Kidney epithelial cell (primary cell): ENCODE data around the gene RHOD. TPM values are rescaled to one million over a fixed set of nuclear protein-coding genes. Genes with fewer than 3 reads are reported as not detected.

Source experiments
- DNase-seq: peaks from one replicate; pipeline ENCODE4 v3.0.0-alpha.2; 2010; ENCODE audit warnings: low read depth
- H3K27me3 ChIP-seq: 2 replicates; pipeline ENCODE4 v1.6.0; 2011; ENCODE audit warnings: low read length; ENCODE audit not compliant: control insufficient read depth, insufficient read depth
- H3K36me3 ChIP-seq: 2 replicates; pipeline ENCODE4 v1.5.1; 2011; ENCODE audit warnings: low read length; ENCODE audit not compliant: control insufficient read depth, insufficient read depth
- H3K4me3 ChIP-seq: 2 replicates; pipeline ENCODE4 v1.5.1; 2011; ENCODE audit warnings: low read depth, mild to moderate bottlenecking, control low read depth, low read length
- total RNA-seq: library from RNA; depleted of rRNA; stranded (reverse); fragments of >200 nt; gene quantifications from 2 replicates; pipeline ENCODE4 v1.2.3, GENCODE V29; 2015
- TF ChIP-seq, protein P1 (sequence below): IDR thresholded peaks from 2 replicates; pipeline ENCODE4 v1.5.1; 2011; ENCODE audit warnings: mild to moderate bottlenecking, moderate library complexity, low read length, control low read depth, inconsistent platforms; ENCODE audit not compliant: insufficient read depth, poor library complexity, severe bottlenecking

The RHOD gene
- total RNA-seq, 1 donor from 2014 or later: 97.0 TPM

DNA sequence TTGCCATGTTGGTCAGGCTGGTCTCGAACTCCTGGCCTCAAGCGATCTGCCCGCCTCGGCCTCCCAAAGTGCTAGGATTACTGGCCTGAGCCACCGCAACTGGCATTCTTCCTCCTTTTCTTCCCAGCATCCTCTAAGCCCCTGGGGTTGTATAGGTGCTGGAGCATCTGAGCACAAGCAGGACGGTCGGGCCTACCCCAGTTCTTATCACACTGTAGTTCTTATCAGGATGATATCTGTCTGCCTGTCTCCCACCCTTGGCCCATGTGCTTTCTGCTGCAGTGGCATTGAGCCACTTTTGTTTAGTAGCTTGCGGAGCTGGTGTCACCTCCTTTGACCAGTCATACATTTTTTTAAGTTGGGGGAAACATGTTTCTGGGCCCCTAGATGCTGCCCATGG, 1.9 kb downstream of the RHOD start:
- H3K27me3 ChIP-seq: no peaks in the 10 kb centered on the region
- no peak for DNase-seq
- H3K36me3 ChIP-seq: no peaks in the 10 kb centered on the region
- H3K4me3 ChIP-seq: no peak overlapping the region
- TF ChIP-seq, protein P1, sequence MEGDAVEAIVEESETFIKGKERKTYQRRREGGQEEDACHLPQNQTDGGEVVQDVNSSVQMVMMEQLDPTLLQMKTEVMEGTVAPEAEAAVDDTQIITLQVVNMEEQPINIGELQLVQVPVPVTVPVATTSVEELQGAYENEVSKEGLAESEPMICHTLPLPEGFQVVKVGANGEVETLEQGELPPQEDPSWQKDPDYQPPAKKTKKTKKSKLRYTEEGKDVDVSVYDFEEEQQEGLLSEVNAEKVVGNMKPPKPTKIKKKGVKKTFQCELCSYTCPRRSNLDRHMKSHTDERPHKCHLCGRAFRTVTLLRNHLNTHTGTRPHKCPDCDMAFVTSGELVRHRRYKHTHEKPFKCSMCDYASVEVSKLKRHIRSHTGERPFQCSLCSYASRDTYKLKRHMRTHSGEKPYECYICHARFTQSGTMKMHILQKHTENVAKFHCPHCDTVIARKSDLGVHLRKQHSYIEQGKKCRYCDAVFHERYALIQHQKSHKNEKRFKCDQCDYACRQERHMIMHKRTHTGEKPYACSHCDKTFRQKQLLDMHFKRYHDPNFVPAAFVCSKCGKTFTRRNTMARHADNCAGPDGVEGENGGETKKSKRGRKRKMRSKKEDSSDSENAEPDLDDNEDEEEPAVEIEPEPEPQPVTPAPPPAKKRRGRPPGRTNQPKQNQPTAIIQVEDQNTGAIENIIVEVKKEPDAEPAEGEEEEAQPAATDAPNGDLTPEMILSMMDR: no peak

DNA sequence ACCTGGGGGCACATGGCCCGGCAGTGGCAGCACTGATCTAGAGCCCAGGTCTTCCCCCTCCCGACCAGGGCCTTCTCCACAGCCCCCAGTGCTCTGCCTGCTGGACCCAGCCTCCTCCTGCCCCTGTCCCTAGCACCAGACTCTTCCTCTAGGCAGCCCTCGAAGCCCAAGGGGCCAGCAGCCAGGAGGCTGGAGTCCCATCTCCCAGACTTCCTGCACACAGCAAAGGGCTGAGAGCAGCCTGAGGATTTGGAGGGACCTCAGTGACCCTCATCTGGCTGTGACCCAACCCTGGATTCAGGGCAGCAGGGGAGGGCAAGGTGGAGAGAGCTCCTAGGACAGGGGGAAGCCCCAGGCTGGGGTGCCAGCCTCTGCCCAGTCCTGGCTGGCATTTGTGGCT, 3.0 kb downstream of the RHOD start:
- TF ChIP-seq, protein P1: no peak
- Histone ChIP-seq H3K4me3 (no peak overlapping the region), H3K36me3 (no peaks in the 10 kb centered on the region), H3K27me3 (no peaks in the 10 kb centered on the region)
- no peak for DNase-seq

DNA sequence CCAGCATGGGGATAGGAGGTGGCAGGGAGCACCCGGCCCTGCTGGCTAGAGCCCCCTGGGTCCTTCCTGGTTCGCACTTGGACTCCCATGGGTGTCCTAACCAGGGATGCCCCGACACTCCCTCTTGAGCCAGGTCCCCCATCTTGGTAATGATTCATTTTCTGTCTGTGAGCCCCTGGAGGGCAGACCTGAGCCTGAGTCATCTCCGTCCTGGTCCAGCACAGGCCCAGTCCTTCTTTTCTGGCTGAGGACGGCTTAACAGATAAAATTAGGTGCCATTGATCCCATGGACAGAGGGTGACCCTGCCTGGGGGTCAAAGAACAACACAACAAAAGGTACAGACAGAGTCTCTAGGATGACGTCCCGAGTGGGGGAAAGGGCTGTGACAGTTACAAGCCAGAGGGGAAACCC, 3.5 kb downstream of the RHOD start:
- H3K4me3 ChIP-seq: no peak overlapping the region
- no peaks in the 10 kb centered on the region for H3K36me3 ChIP-seq
- TF ChIP-seq, protein P1: no peak
- H3K27me3 ChIP-seq: no peaks in the 10 kb centered on the region
- no peak for DNase-seq

DNA sequence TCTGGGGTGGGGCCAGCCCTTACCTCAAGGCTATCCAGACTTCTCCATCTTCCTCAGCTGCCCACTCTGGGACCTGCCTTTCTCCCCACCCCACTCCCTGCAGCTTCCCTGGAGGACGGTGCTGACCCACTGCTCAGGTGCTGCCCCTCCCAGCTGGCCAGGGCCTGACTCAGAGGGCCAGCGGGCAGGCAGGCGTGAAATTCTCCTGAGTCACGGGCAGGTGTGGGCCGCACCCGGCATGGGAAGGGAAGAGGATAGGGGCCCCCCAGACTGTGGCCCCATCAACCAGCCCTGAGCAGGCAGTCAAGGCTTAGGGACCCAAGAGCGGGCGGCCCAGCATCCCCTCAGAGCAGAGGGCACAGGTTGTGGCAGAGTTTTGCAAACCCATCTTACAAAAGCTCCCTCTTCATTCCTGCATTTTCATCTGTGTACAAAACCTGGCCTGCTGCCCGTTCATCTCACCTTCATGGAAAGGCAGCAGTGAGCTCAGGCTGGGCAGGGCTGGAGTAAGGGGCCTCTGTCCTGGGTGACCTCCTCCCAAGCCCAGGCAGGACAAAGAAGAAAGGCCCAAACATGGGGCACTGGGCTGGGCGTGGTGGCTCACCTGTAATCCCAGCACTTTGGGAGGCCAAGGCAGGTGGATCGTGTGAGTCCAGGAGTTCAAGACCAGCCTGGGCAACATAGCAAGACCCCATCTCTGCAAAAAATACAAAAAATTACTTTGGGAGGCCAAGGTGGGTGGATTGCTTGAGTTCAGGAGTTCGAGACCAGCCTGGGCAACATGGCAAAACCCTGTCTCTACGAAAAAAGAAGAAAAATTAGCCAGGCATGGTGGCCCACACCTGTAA, 6.1 kb downstream of the RHOD start:
- no peaks in the 10 kb centered on the region for H3K27me3 ChIP-seq
- TF ChIP-seq, protein P1: no peak
- no peak overlapping the region for H3K4me3 ChIP-seq
- H3K36me3 ChIP-seq: no peaks in the 10 kb centered on the region
- no peak for DNase-seq

DNA sequence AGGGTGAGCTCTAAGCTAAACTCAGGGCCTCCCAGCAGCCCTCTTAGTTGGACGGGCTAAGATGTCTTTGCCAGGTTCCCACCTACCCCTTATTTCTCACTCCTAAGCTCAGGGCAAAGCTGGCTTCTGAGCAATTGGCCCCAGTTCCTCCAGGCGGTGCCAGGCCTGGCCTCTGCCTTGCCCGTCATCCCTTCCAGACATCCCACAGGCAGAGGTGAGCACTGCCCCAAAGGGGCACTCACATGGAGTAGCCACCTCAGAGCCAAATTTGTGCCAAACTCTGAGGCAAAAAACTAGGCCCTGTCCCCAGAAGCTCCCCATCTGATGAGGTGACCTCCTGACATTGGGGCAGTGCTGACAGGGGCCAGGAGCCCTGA, 9.7 kb downstream of the RHOD start:
- TF ChIP-seq, protein P1: no peak
- H3K4me3 ChIP-seq: no peak overlapping the region
- no peak for DNase-seq
- no peaks in the 10 kb centered on the region for H3K36me3 ChIP-seq
- H3K27me3 ChIP-seq: no peaks in the 10 kb centered on the region
